Cerebellar nuclear complex (tissue), 1 donor: ENCODE measurements around the gene PSMB3.

Source experiments
- DNase-seq, 2 experiments: peaks; one replicate each; lab custom pipeline; 2025; lab: John Stamatoyannopoulos, UW

The PSMB3 gene

DNA sequence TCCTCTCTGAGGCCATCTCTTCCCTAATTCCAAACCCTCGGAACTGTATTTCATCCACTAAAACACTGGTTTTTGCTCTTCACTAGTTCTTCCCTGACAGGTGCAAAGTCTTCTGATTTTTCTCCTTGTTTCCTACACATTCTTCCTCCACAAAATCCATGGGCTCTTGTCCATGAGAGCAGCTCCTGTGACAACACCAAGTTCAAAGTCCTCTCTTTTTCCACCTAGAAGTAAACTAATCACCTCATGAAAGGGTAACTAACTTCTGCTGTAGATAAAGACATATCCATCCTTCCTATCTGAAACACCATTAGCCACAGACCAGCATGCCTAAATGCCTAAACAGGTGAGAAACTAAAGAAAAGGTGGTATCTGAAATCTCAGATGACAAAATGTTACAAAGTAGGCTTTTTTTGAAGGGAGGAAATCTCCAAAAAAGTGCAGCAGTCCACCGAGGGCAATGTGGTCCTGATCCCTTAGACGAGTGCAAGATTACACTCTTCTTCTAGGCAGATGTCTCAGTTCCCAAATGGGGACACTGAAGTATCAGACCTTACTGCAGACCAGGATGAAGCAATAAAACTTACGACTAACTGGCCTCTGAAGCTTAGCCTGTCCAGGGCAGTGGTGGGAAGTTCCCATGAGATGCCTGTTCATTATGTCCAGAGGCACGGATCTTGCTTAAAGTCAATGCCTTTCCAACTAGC lies 44.1 kb downstream of the PSMB3 start:
- no peak for DNase-seq

DNA sequence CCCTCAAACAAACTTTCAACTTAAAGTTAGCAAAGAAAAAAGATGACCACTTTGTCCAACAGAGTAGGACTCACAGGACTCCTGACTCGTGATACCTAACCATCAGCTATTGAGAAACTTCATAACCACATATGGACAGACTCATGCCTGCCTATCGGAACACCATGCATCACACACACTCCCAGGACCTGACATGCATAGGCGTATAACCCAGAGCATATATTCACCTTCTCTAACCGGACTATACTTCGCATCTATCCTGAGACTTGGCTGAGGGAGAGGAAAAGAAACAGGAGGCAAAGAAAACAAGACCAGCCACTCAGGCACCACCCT lies 44.6 kb downstream of the PSMB3 start:
- no peak for DNase-seq

- DNase-seq, result no peak
Measured at GRCh38 chr17:38797828-38798227, 45.3 kb downstream of the PSMB3 start.

GRCh38 chr17:38798614-38799500 lies 46.3 kb downstream of the PSMB3 start:
- DNase-seq, result no peak

DNA sequence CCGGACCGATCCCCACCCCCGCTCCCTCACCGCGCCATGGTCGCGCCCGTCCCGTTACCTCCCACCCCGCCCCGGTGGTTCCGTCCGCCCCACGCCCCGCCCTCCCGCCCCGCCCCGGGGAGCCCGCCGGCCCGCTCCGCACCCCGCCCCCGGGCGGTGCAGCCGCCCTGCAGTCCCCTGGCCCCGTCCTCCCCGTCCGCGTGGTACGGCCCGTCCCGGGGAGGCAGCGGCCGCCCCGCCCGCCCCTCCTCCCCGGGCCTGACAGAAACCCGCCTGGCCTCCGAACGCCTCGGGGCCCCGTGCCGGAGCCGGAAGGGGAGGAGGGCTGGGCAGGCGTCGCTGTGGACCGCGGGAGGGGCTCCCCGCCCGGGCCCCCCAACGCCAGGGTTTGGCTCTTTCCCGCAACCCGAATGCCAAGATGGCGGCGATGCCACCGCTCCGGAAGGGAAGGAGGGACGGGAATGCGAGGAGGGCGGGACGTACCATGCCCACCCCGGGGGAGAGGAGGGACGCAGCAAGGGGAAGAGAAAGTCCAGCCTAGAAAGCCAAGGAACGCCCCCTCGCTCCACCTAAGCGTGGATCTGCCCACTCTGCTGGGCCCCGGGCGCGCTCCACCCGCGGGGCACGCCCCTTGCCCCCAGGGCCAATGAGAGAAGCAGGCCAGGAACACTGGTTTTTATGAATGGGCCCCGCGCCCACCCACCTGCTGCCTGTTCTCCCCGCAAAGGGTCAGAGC lies 47.1 kb downstream of the PSMB3 start, which contains the start of gene PIP4K2B:
TSS of gene PIP4K2B (minus strand) at position 56 of the 736 bp plus-strand sequence. CDS start 132 bp downstream, outside the sequence.
- peak; percentile 92 to 94 for DNase-seq

DNA sequence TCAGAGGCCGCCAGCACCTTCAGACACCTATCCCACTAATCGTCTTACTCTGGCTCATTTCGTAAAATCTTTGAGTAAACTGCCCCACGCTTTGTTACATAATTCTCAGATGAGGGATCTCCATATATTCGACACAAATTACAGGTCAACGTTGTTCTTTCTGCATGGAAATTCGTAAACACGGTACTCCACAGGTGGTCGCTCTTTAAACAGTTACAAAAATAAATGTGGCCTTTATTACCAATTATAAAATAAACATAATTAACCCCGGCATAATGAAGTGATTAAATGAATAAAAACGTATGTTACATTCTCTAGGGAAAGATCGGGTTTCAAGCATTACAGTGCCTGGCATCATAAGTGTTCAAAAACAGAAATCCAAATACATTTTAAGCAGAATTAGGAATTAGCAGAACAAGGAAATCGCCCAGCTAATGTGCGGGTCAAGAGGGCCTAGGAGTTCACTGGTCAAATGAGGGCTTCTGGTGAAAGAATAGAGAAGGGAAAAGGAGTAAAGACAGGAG lies 47.8 kb downstream of the PSMB3 start:
- no peak for DNase-seq

DNA sequence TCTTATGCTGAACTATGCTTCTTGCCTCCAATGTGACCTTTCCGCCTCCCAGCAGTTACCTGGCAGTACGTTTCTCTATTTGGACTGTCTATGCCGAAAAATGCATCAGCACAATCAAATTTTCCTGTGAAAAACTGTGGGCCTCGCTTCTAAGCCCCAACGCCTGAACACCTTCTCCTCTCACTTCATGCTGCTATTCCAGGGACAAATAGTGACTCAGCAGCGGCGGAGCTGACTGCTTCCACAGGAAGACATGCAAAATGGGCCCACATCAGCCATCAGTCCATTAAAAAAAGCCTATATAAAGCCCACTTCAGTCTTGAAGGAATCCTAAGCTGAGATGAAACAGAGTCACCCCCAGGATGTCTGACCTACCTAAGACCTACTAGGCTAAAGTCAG lies 57.3 kb downstream of the PSMB3 start:
- no peak for DNase-seq
